Measurements from ENCODE around the gene TMEM109. TPM values are rescaled to one million over a fixed set of nuclear protein-coding genes. Genes with fewer than 3 reads are reported as not detected.

TMEM109 gene
- 80.4 TPM for total RNA-seq

- peak; percentile 48 for ATAC-seq
Observed at GRCh38 chr11:60913793-60914632, at the start of gene TMEM109. Gene TMEM109 (plus strand): TSS chr11:60914158. CDS start chr11:60919694, 5,536 bp downstream.

GRCh38 chr11:60864856-60865513 lies 49.0 kb upstream of the TMEM109 start:
- no peak for ATAC-seq

- peak; percentile 34 for ATAC-seq
Observed at GRCh38 chr11:60866911-60867870, 46.8 kb upstream of the TMEM109 start, which contains the start of gene ZP1. Gene ZP1 (plus strand): TSS chr11:60867542. CDS start chr11:60867562, 20 bp downstream.

GRCh38 chr11:60867871-60868681 lies 45.9 kb upstream of the TMEM109 start:
- ATAC-seq, result no peak

- ATAC-seq, result no peak
Observed at GRCh38 chr11:60868682-60869450, 45.1 kb upstream of the TMEM109 start.

- no peak for ATAC-seq
Observed at GRCh38 chr11:60869451-60869825, 44.5 kb upstream of the TMEM109 start.

- no peak for ATAC-seq
Observed at GRCh38 chr11:60870276-60870675, 43.7 kb upstream of the TMEM109 start.

- ATAC-seq, result no peak
Observed at GRCh38 chr11:60870733-60871377, 43.1 kb upstream of the TMEM109 start.

- no peak for ATAC-seq
Observed at GRCh38 chr11:60871378-60872061, 42.4 kb upstream of the TMEM109 start.

- no peak for ATAC-seq
Observed at GRCh38 chr11:60872124-60872960, 41.6 kb upstream of the TMEM109 start.

- peak; percentile 14 for ATAC-seq
Observed at GRCh38 chr11:60872961-60873524, 40.9 kb upstream of the TMEM109 start.

- ATAC-seq, result no peak
Observed at GRCh38 chr11:60873533-60873932, 40.4 kb upstream of the TMEM109 start.

GRCh38 chr11:60874421-60875365 lies 39.3 kb upstream of the TMEM109 start:
- ATAC-seq, result no peak

- ATAC-seq, result no peak
Observed at GRCh38 chr11:60875366-60876167, 38.4 kb upstream of the TMEM109 start.

- no peak for ATAC-seq
Observed at GRCh38 chr11:60876168-60876485, 37.8 kb upstream of the TMEM109 start.

- no peak for ATAC-seq
Observed at GRCh38 chr11:60878245-60879101, 35.5 kb upstream of the TMEM109 start.
